Renal cortex interstitium (tissue), 11 donors: ENCODE data around the gene SLC37A3. TPM values are rescaled to one million over a fixed set of nuclear protein-coding genes. Genes with fewer than 3 reads are reported as not detected.
"Not testable (repeated sequence)": the region's sequence is repeated elsewhere in the genome, so short reads cannot be mapped to it uniquely, and the experiment has no call there.

Experiments
- DNase-seq, 11 donors: peaks; one replicate each; pipeline ENCODE4 v3.0.0-alpha.2; 2013; ENCODE audit warnings: low read depth in 9 of 11, low spot score in 4 of 11; ENCODE audit errors: extremely low read depth in 1 of 11
- polyA plus RNA-seq, 3 donors: library from polyadenylated mRNA; unstranded; fragments of 120-200 nt; gene quantifications; one replicate each; pipeline ENCODE4 v1.2.1, GENCODE V29; 2013; ENCODE audit not compliant: insufficient read length in 3 of 3

Gene SLC37A3
- polyA plus RNA-seq, 3 donors: 49.6 to 62.9 (median 57.3) TPM

- DNase-seq: no peak
These were observed 33.5 kb downstream of the SLC37A3 start for GRCh38 chr7:140364819-140365218.

- no peak for DNase-seq
These were observed 37.6 kb downstream of the SLC37A3 start for GRCh38 chr7:140360697-140361229.

- no peak for DNase-seq
These were observed 39.8 kb downstream of the SLC37A3 start for GRCh38 chr7:140358412-140359051.

- DNase-seq: no peak
These were observed 40.3 kb downstream of the SLC37A3 start for GRCh38 chr7:140358024-140358411.

- no peak for DNase-seq
These were observed 48.3 kb downstream of the SLC37A3 start for GRCh38 chr7:140350056-140350455.

GRCh38 chr7:140349144-140349771, 49.1 kb downstream of the SLC37A3 start:
- DNase-seq: no peak

- DNase-seq: no peak
These were observed 50.0 kb downstream of the SLC37A3 start for GRCh38 chr7:140348161-140348849.

- no peak for DNase-seq
These were observed 51.1 kb downstream of the SLC37A3 start for GRCh38 chr7:140347218-140347617.

GRCh38 chr7:140345426-140345825, 52.9 kb downstream of the SLC37A3 start:
- DNase-seq: no peak

GRCh38 chr7:140342727-140343514, 55.4 kb downstream of the SLC37A3 start:
- DNase-seq: peak in 4 of 11 donors; percentile 13 to 28 (median 22)

- not testable (repeated sequence) for DNase-seq
These were observed 59.4 kb downstream of the SLC37A3 start for GRCh38 chr7:140338959-140339358.

- no peak for DNase-seq
These were observed 63.8 kb downstream of the SLC37A3 start for GRCh38 chr7:140334341-140335057.

GRCh38 chr7:140333686-140334085, 64.6 kb downstream of the SLC37A3 start:
- no peak for DNase-seq

GRCh38 chr7:140333223-140333622, 65.1 kb downstream of the SLC37A3 start:
- no peak for DNase-seq

GRCh38 chr7:140330595-140330994, 67.7 kb downstream of the SLC37A3 start:
- no peak for DNase-seq

- no peak for DNase-seq
These were observed 68.2 kb downstream of the SLC37A3 start for GRCh38 chr7:140330128-140330527.

- no peak for DNase-seq
These were observed 71.1 kb downstream of the SLC37A3 start for GRCh38 chr7:140327261-140327661.

- DNase-seq: peak; percentile 29 to 68 (median 55)
These were observed 72.0 kb downstream of the SLC37A3 start for GRCh38 chr7:140326116-140326928.
